ENCODE data around the gene DLK1.

DLK1 gene

GRCh38 chr14:100778526-100778882 lies 51.8 kb downstream of the DLK1 start:
- DNase-seq: no peak

- no peak for DNase-seq
Measured at GRCh38 chr14:100778951-100779690, 52.4 kb downstream of the DLK1 start.

- no peak for DNase-seq
Measured at GRCh38 chr14:100779691-100780080, 53.0 kb downstream of the DLK1 start.

GRCh38 chr14:100780246-100780645 lies 53.6 kb downstream of the DLK1 start:
- DNase-seq: no peak

- no peak for DNase-seq
Measured at GRCh38 chr14:100780646-100781355, 54.1 kb downstream of the DLK1 start.

- no peak for DNase-seq
Measured at GRCh38 chr14:100781952-100782351, 55.3 kb downstream of the DLK1 start.

GRCh38 chr14:100782516-100783320 lies 56.0 kb downstream of the DLK1 start:
- no peak for DNase-seq

- no peak for DNase-seq
Measured at GRCh38 chr14:100783630-100784370, 57.1 kb downstream of the DLK1 start.

GRCh38 chr14:100784523-100785337 lies 58.0 kb downstream of the DLK1 start:
- no peak for DNase-seq

GRCh38 chr14:100785338-100785615 lies 58.6 kb downstream of the DLK1 start:
- no peak for DNase-seq

GRCh38 chr14:100785626-100786025 lies 58.9 kb downstream of the DLK1 start:
- DNase-seq: no peak

- peak in 1 of 2 donors; percentile 58 for DNase-seq
Measured at GRCh38 chr14:100786131-100786530, 59.4 kb downstream of the DLK1 start.

GRCh38 chr14:100786576-100787219 lies 60.0 kb downstream of the DLK1 start:
- no peak for DNase-seq

- DNase-seq: no peak
Measured at GRCh38 chr14:100787659-100788058, 61.0 kb downstream of the DLK1 start.

Measured in hippocampal formation (tissue), 2 donors.